H9 (cell line): ENCODE measurements around the gene ZFAND5. TPM values are rescaled to one million over a fixed set of nuclear protein-coding genes. Genes with fewer than 3 reads are reported as not detected.

Experiments used
- DNase-seq: peaks from one replicate; pipeline ENCODE4 v3.0.0-alpha.2; 2017
- H2AFZ ChIP-seq: one replicate; pipeline ENCODE4 v1.6.1; 2013; ENCODE audit warnings: mild to moderate bottlenecking, low read length, control low read depth, moderate library complexity
- H2AK5ac ChIP-seq: 2 replicates; pipeline ENCODE4 v1.6.1; 2013; ENCODE audit warnings: low read length, control low read depth, mixed read lengths; ENCODE audit not compliant: insufficient read length
- H2BK120ac ChIP-seq: one replicate; pipeline ENCODE4 v1.6.1; 2013; ENCODE audit warnings: low read depth, mild to moderate bottlenecking, low read length, control low read depth, inconsistent platforms; ENCODE audit not compliant: poor library complexity, severe bottlenecking
- H2BK12ac ChIP-seq: 2 replicates; pipeline ENCODE4 v1.6.1; 2013; ENCODE audit warnings: low read length, control low read depth, mixed read lengths, low read depth; ENCODE audit not compliant: insufficient read length
- H2BK15ac ChIP-seq: 2 replicates; pipeline ENCODE4 v1.6.1; 2013; ENCODE audit warnings: low read depth, low read length, control low read depth
- H2BK20ac ChIP-seq: one replicate; pipeline ENCODE4 v1.6.1; 2013; ENCODE audit warnings: low read depth, mild to moderate bottlenecking, low read length, control low read depth, inconsistent platforms; ENCODE audit not compliant: poor library complexity, severe bottlenecking
- H2BK5ac ChIP-seq: 2 replicates; pipeline ENCODE4 v1.6.1; 2013; ENCODE audit warnings: low read length, control low read depth, mixed read lengths; ENCODE audit not compliant: insufficient read length
- H3K14ac ChIP-seq: 2 replicates; pipeline ENCODE4 v1.6.1; 2013; ENCODE audit warnings: low read length, control low read depth; ENCODE audit not compliant: insufficient read depth
- H3K18ac ChIP-seq: 2 replicates; pipeline ENCODE4 v1.6.1; 2013; ENCODE audit warnings: low read depth, mild to moderate bottlenecking, mixed read lengths, low read length, control low read depth; ENCODE audit not compliant: insufficient read length
- H3K23ac ChIP-seq: 2 replicates; pipeline ENCODE4 v1.6.1; 2013; ENCODE audit warnings: low read length, control low read depth, mixed read lengths, low read depth; ENCODE audit not compliant: insufficient read length
- H3K23me2 ChIP-seq: 2 replicates; pipeline ENCODE4 v1.6.1; 2013; ENCODE audit warnings: low read depth, mild to moderate bottlenecking, mixed read lengths, low read length, control low read depth; ENCODE audit not compliant: insufficient read length, poor library complexity, severe bottlenecking
- H3K27ac ChIP-seq: 2 replicates; pipeline ENCODE4 v1.5.1; 2013; ENCODE audit warnings: low read length, control low read depth, mixed read lengths, low read depth; ENCODE audit not compliant: insufficient read length
- H3K27me3 ChIP-seq: 2 replicates; pipeline ENCODE4 v1.6.1; 2013; ENCODE audit warnings: low read length, control low read depth, inconsistent platforms; ENCODE audit not compliant: insufficient read depth
- H3K4ac ChIP-seq: 2 replicates; pipeline ENCODE4 v1.6.1; 2013; ENCODE audit warnings: low read depth, mild to moderate bottlenecking, control low read depth, inconsistent platforms, low read length, moderate library complexity
- H3K4me1 ChIP-seq: 2 replicates; pipeline ENCODE4 v1.6.1; 2013; ENCODE audit warnings: low read length, control low read depth, inconsistent platforms; ENCODE audit not compliant: insufficient read depth
- H3K4me2 ChIP-seq: 2 replicates; pipeline ENCODE4 v1.6.1; 2013; ENCODE audit warnings: low read length, control low read depth, mixed read lengths; ENCODE audit not compliant: insufficient read length, insufficient read depth
- H3K56ac ChIP-seq: 2 replicates; pipeline ENCODE4 v1.6.1; 2013; ENCODE audit warnings: low read depth, mild to moderate bottlenecking, mixed read lengths, low read length, control low read depth; ENCODE audit not compliant: insufficient read length
- H3K79me1 ChIP-seq: 2 replicates; pipeline ENCODE4 v1.6.1; 2013; ENCODE audit warnings: low read depth, mild to moderate bottlenecking, moderate library complexity, low read length, control low read depth, inconsistent platforms; ENCODE audit not compliant: insufficient read depth, poor library complexity, severe bottlenecking
- H3K79me2 ChIP-seq: 2 replicates; pipeline ENCODE4 v1.6.1; 2013; ENCODE audit warnings: low read length, control low read depth, inconsistent platforms; ENCODE audit not compliant: insufficient read depth
- H3K9ac ChIP-seq: 2 replicates; pipeline ENCODE4 v1.6.1; 2013; ENCODE audit warnings: low read length, control low read depth, mixed read lengths; ENCODE audit not compliant: insufficient read length; ENCODE audit errors: extremely low read depth
- H3K9me3 ChIP-seq: one replicate; pipeline ENCODE4 v1.6.1; 2013; ENCODE audit warnings: low read depth, low read length, inconsistent platforms; ENCODE audit not compliant: control insufficient read depth
- H3T11ph ChIP-seq: one replicate; pipeline ENCODE4 v1.6.1; 2013; ENCODE audit warnings: mild to moderate bottlenecking, low read length, control low read depth, inconsistent platforms
- H4K20me1 ChIP-seq: one replicate; pipeline ENCODE4 v1.6.1; 2013; ENCODE audit not compliant: control insufficient read depth, insufficient read length, insufficient read depth
- H4K5ac ChIP-seq: 2 replicates; pipeline ENCODE4 v1.6.1; 2013; ENCODE audit warnings: low read depth, mild to moderate bottlenecking, mixed read lengths, low read length, control low read depth; ENCODE audit not compliant: insufficient read length
- H4K8ac ChIP-seq: replicated peaks from 2 replicates; pipeline ENCODE4 v1.6.1; 2013; ENCODE audit warnings: low read length, control low read depth, mixed read lengths, low read depth; ENCODE audit not compliant: insufficient read length
- H4K91ac ChIP-seq: 2 replicates; pipeline ENCODE4 v1.6.1; 2013; ENCODE audit warnings: low read depth, mild to moderate bottlenecking, moderate library complexity, mixed read lengths, low read length, control low read depth; ENCODE audit not compliant: insufficient read length
- H3K27ac Mint-ChIP-seq, 3 experiments: 2 replicates in 2 of 3; 3 replicates in 1 of 3; pipeline ENCODE4 v1.8.0; 2020 to 2021; ENCODE audit warnings: mixed read lengths in 3 of 3, mild to moderate bottlenecking in 1 of 3, moderate library complexity in 1 of 3
- H3K27me3 Mint-ChIP-seq: 2 replicates; pipeline ENCODE4 v1.8.0; 2021; ENCODE audit warnings: low read depth, mild to moderate bottlenecking, moderate library complexity, mixed read lengths
- H3K36me3 Mint-ChIP-seq, 3 experiments: 2 replicates in 2 of 3; 3 replicates in 1 of 3; pipeline ENCODE4 v1.8.0; 2020 to 2021; ENCODE audit warnings: low read depth in 3 of 3, mixed read lengths in 3 of 3; ENCODE audit not compliant: insufficient read depth in 1 of 3
- H3K4me1 Mint-ChIP-seq, 2 experiments: 2 replicates each; pipeline ENCODE4 v1.8.0; 2020; ENCODE audit warnings: mixed read lengths in 2 of 2
- H3K4me3 Mint-ChIP-seq, 2 experiments: 2 replicates in 1 of 2; 3 replicates in 1 of 2; pipeline ENCODE4 v1.8.0; 2020 to 2021; ENCODE audit warnings: mild to moderate bottlenecking in 2 of 2, mixed read lengths in 2 of 2, moderate library complexity in 1 of 2
- H3K9me3 Mint-ChIP-seq, 2 experiments: 2 replicates in 1 of 2; 3 replicates in 1 of 2; pipeline ENCODE4 v1.8.0; 2020; ENCODE audit warnings: mild to moderate bottlenecking in 2 of 2, mixed read lengths in 2 of 2, moderate library complexity in 1 of 2
- WGBS: extraction: QIAGEN DNeasy Blood & Tissue Kit; methylation state at CpG from one replicate; pipeline ENCODE4 v1.1.7; 2013; ENCODE audit warnings: missing lambda C conversion rate, low lambda C conversion rate, mixed read lengths; ENCODE audit not compliant: insufficient read length; ENCODE audit errors: extremely low coverage; 5-methylcytosine and 5-hydroxymethylcytosine counted together
- total RNA-seq: library from RNA; stranded (reverse); gene quantifications from 2 replicates; pipeline ENCODE4 v1.2.1, GENCODE V29; 2021
- TF ChIP-seq, protein P1 (sequence below): fragments of 200-600 bp; sonication (generic); conservative IDR thresholded peaks from 3 replicates; pipeline ENCODE4 v1.8.0; 2021; ENCODE audit warnings: antibody characterized with exemption, mild to moderate bottlenecking

Gene ZFAND5
- total RNA-seq, 1 experiment from 2014 or later: 304 TPM

DNA sequence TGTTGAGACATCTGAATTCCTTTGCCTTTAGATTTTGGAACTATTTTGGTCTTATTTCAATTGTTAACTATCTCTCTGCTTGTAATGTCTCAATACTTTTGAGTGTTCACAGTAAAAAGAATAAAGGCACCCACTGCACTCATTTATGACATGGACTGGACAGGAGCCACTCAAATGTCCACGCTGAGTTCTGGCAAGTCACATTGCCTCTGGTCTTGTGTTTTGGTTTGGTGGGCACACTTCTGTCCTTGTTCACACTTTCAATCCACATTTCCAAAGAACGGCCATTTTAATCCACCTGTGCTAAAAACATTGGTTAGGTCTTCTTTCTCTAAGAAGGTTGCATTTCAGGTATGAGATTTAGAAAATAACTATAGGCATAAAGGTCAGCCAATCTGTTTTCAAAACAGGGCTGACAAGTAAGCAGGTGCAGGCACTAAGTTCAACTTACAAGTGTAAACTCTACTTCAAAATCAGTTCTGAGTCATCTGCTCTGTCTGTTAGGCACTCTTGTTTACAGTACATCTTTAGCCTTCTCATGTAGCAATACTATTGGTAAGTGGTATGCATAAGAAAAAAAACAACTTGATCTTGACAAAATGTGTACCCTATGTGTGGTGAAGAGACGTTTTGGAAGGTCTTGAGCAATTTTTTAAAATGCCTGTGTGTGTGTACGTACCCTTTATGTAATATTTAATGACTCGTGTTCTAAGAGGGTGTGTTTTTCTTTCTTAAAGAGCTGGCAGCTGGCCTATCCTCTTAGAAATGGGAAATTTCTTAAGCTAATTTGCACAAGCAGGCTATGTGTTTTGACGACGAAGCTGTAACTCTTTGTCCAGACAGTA is 31.5 kb upstream of the ZFAND5 start:
- no peak overlapping the region for H2BK20ac ChIP-seq
- no peaks in the 10 kb centered on the region for H3K79me2 ChIP-seq
- no peak overlapping the region for H3K14ac ChIP-seq
- no peak overlapping the region for H2BK5ac ChIP-seq
- no peak overlapping the region for H4K8ac ChIP-seq
- peaks cover 25% of the 10 kb centered on the region in 2 experiments for H3K4me1 Mint-ChIP-seq
- H4K5ac ChIP-seq: no peak overlapping the region
- no peak overlapping the region for H2BK12ac ChIP-seq
- no peaks in the 10 kb centered on the region for H3K27me3 ChIP-seq
- H3K27ac Mint-ChIP-seq: peak overlapping the region in 2 of 3 experiments; percentile 58 to 62; a peak in 2 of 7 replicates
- H2AFZ ChIP-seq: no peak overlapping the region
- no peak overlapping the region for H3K18ac ChIP-seq
- peaks cover 0 to under 1% (median 0%) of the 10 kb centered on the region in 3 experiments; a peak in 1 of 7 replicates for H3K36me3 Mint-ChIP-seq
- H3T11ph ChIP-seq: no peak overlapping the region
- TF ChIP-seq, protein P1, sequence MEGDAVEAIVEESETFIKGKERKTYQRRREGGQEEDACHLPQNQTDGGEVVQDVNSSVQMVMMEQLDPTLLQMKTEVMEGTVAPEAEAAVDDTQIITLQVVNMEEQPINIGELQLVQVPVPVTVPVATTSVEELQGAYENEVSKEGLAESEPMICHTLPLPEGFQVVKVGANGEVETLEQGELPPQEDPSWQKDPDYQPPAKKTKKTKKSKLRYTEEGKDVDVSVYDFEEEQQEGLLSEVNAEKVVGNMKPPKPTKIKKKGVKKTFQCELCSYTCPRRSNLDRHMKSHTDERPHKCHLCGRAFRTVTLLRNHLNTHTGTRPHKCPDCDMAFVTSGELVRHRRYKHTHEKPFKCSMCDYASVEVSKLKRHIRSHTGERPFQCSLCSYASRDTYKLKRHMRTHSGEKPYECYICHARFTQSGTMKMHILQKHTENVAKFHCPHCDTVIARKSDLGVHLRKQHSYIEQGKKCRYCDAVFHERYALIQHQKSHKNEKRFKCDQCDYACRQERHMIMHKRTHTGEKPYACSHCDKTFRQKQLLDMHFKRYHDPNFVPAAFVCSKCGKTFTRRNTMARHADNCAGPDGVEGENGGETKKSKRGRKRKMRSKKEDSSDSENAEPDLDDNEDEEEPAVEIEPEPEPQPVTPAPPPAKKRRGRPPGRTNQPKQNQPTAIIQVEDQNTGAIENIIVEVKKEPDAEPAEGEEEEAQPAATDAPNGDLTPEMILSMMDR: no peak
- H3K27me3 Mint-ChIP-seq: no peaks in the 10 kb centered on the region
- H3K4me1 ChIP-seq: no peaks in the 10 kb centered on the region
- H3K9ac ChIP-seq: no peak overlapping the region
- no peak overlapping the region for H4K91ac ChIP-seq
- H3K9me3 Mint-ChIP-seq: no peaks in the 10 kb centered on the region
- no peaks in the 10 kb centered on the region for H3K9me3 ChIP-seq
- no peak overlapping the region for H2BK120ac ChIP-seq
- no peak overlapping the region for H2BK15ac ChIP-seq
- no peak overlapping the region for H3K4ac ChIP-seq
- no peak overlapping the region for H3K4me2 ChIP-seq
- H2AK5ac ChIP-seq: no peak overlapping the region
- H3K79me1 ChIP-seq: no peaks in the 10 kb centered on the region
- WGBS: no CpG with 5 or more reads among the region's 7 CpGs
- H4K20me1 ChIP-seq: no peaks in the 10 kb centered on the region
- H3K4me3 Mint-ChIP-seq: no peak overlapping the region
- no peak for DNase-seq
- H3K23ac ChIP-seq: no peak overlapping the region
- no peak overlapping the region for H3K56ac ChIP-seq
- H3K27ac ChIP-seq: no peak overlapping the region
- no peaks in the 10 kb centered on the region for H3K23me2 ChIP-seq
